G401.6 (cell line): Measurements from ENCODE around the gene FBXO33.

Source experiments
- FAIRE-seq: peaks from 2 replicates; lab custom pipeline; 2012; peaks lifted over from hg19 to GRCh38; lab: Jason Lieb, UNC

The FBXO33 gene

GRCh38 chr14:39431416-39432178 lies 636 bp downstream of the FBXO33 start:
- no peak for FAIRE-seq

- FAIRE-seq = no peak
Measured at GRCh38 chr14:39430762-39431415, 1.3 kb downstream of the FBXO33 start.

GRCh38 chr14:39428118-39428517 lies 4.1 kb downstream of the FBXO33 start:
- FAIRE-seq = no peak

GRCh38 chr14:39426605-39427004 lies 5.6 kb downstream of the FBXO33 start:
- peak; percentile 60 for FAIRE-seq

GRCh38 chr14:39425947-39426346 lies 6.3 kb downstream of the FBXO33 start:
- peak; percentile 72 for FAIRE-seq

GRCh38 chr14:39423793-39424192 lies 8.4 kb downstream of the FBXO33 start:
- no peak for FAIRE-seq

- FAIRE-seq = no peak
Measured at GRCh38 chr14:39422243-39422642, 10.0 kb downstream of the FBXO33 start.

- FAIRE-seq = peak; percentile 34
Measured at GRCh38 chr14:39419272-39419671, 13.0 kb downstream of the FBXO33 start.

- no peak for FAIRE-seq
Measured at GRCh38 chr14:39417014-39417413, 15.2 kb downstream of the FBXO33 start.

- no peak for FAIRE-seq
Measured at GRCh38 chr14:39416072-39416471, 16.2 kb downstream of the FBXO33 start.

GRCh38 chr14:39406560-39406959 lies 25.7 kb downstream of the FBXO33 start:
- FAIRE-seq = no peak

- FAIRE-seq = no peak
Measured at GRCh38 chr14:39398382-39398781, 33.9 kb downstream of the FBXO33 start.

- FAIRE-seq = no peak
Measured at GRCh38 chr14:39396448-39396847, 35.8 kb downstream of the FBXO33 start.

- no peak for FAIRE-seq
Measured at GRCh38 chr14:39395555-39396254, 36.5 kb downstream of the FBXO33 start.

- FAIRE-seq = no peak
Measured at GRCh38 chr14:39393289-39393688, 38.9 kb downstream of the FBXO33 start.

GRCh38 chr14:39384177-39384576 lies 48.1 kb downstream of the FBXO33 start:
- no peak for FAIRE-seq

- FAIRE-seq = no peak
Measured at GRCh38 chr14:39383741-39384140, 48.5 kb downstream of the FBXO33 start.

GRCh38 chr14:39383026-39383660 lies 49.1 kb downstream of the FBXO33 start:
- no peak for FAIRE-seq

- FAIRE-seq = no peak
Measured at GRCh38 chr14:39382463-39382862, 49.8 kb downstream of the FBXO33 start.

GRCh38 chr14:39381366-39381765 lies 50.9 kb downstream of the FBXO33 start:
- no peak for FAIRE-seq

GRCh38 chr14:39376667-39377403 lies 55.4 kb downstream of the FBXO33 start:
- no peak for FAIRE-seq

- no peak for FAIRE-seq
Measured at GRCh38 chr14:39374851-39375250, 57.4 kb downstream of the FBXO33 start.
